Fibroblast of mammary gland (primary cell): Measurements from ENCODE around the gene FHOD3.

Experiments used
- DNase-seq: peaks from one replicate; pipeline ENCODE4 v3.0.0-alpha.2; 2010; ENCODE audit warnings: low read depth
- H3K4me3 ChIP-seq: 2 replicates; pipeline ENCODE4 v1.5.1; 2011; ENCODE audit warnings: low read depth, mild to moderate bottlenecking, low read length, moderate library complexity; ENCODE audit not compliant: control insufficient read depth
- CTCF ChIP-seq: conservative IDR thresholded peaks from 2 replicates; pipeline ENCODE4 v1.5.1; 2011; ENCODE audit warnings: low read depth, low read length, inconsistent platforms; ENCODE audit not compliant: control insufficient read depth, insufficient read depth

Gene FHOD3

GRCh38 chr18:36454245-36454644, 156.7 kb downstream of the FHOD3 start:
- TF ChIP-seq CTCF: no peak
- no peak for DNase-seq
- H3K4me3 ChIP-seq: no peak overlapping the region

GRCh38 chr18:36454848-36455458, 157.4 kb downstream of the FHOD3 start:
- no peak overlapping the region for H3K4me3 ChIP-seq
- no peak for DNase-seq
- TF ChIP-seq CTCF: no peak

GRCh38 chr18:36455931-36456330, 158.4 kb downstream of the FHOD3 start:
- H3K4me3 ChIP-seq: no peak overlapping the region
- no peak for TF ChIP-seq CTCF
- DNase-seq: no peak

GRCh38 chr18:36456622-36457021, 159.1 kb downstream of the FHOD3 start:
- no peak for TF ChIP-seq CTCF
- DNase-seq: no peak
- H3K4me3 ChIP-seq: no peak overlapping the region

- no peak for TF ChIP-seq CTCF
- no peak overlapping the region for H3K4me3 ChIP-seq
- DNase-seq: no peak
Measured at GRCh38 chr18:36457683-36458082, 160.2 kb downstream of the FHOD3 start.

GRCh38 chr18:36458306-36458705, 160.8 kb downstream of the FHOD3 start:
- DNase-seq: no peak
- TF ChIP-seq CTCF: no peak
- no peak overlapping the region for H3K4me3 ChIP-seq

- no peak overlapping the region for H3K4me3 ChIP-seq
- DNase-seq: no peak
- no peak for TF ChIP-seq CTCF
Measured at GRCh38 chr18:36459203-36459602, 161.7 kb downstream of the FHOD3 start.
